Omental fat pad (tissue), 4 donors: Measurements from ENCODE around the gene IKZF1. TPM values are rescaled to one million over a fixed set of nuclear protein-coding genes. Genes with fewer than 3 reads are reported as not detected.

ENCODE experiments used
- ATAC-seq: fragments of 150-250 bp; one replicate; pipeline ENCODE4 v1.9.1; 2016; ENCODE audit warnings: mild to moderate bottlenecking, moderate library complexity; ENCODE audit not compliant: low FRiP score
- DNase-seq: peaks from one replicate; pipeline ENCODE4 v3.0.0-alpha.2; 2019; ENCODE audit warnings: low spot score
- total RNA-seq, 4 donors: library from RNA; depleted of rRNA; stranded (reverse); fragments of >200 nt; gene quantifications; one replicate each; pipeline ENCODE4 v1.1.0, GENCODE V29; 2016
- TF ChIP-seq, protein P1 (sequence below), 3 donors: fragments of 450-650 bp; IDR thresholded peaks; one replicate each; pipeline ENCODE4 v1.5.1; 2016 to 2017; ENCODE audit warnings: antibody characterized with exemption in 3 of 3, mild to moderate bottlenecking in 3 of 3, moderate library complexity in 2 of 3

Gene IKZF1
- total RNA-seq, 4 donors from 2014 or later, result 14.6 to 34.5 (median 21.7) TPM

- ATAC-seq (no peak), DNase-seq (no peak)
- TF ChIP-seq, protein P1, sequence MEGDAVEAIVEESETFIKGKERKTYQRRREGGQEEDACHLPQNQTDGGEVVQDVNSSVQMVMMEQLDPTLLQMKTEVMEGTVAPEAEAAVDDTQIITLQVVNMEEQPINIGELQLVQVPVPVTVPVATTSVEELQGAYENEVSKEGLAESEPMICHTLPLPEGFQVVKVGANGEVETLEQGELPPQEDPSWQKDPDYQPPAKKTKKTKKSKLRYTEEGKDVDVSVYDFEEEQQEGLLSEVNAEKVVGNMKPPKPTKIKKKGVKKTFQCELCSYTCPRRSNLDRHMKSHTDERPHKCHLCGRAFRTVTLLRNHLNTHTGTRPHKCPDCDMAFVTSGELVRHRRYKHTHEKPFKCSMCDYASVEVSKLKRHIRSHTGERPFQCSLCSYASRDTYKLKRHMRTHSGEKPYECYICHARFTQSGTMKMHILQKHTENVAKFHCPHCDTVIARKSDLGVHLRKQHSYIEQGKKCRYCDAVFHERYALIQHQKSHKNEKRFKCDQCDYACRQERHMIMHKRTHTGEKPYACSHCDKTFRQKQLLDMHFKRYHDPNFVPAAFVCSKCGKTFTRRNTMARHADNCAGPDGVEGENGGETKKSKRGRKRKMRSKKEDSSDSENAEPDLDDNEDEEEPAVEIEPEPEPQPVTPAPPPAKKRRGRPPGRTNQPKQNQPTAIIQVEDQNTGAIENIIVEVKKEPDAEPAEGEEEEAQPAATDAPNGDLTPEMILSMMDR (IDR thresholded peaks at IDR 0.05), result no peak
Measured at GRCh38 chr7:50359258-50359994, 54.9 kb downstream of the IKZF1 start.

DNA sequence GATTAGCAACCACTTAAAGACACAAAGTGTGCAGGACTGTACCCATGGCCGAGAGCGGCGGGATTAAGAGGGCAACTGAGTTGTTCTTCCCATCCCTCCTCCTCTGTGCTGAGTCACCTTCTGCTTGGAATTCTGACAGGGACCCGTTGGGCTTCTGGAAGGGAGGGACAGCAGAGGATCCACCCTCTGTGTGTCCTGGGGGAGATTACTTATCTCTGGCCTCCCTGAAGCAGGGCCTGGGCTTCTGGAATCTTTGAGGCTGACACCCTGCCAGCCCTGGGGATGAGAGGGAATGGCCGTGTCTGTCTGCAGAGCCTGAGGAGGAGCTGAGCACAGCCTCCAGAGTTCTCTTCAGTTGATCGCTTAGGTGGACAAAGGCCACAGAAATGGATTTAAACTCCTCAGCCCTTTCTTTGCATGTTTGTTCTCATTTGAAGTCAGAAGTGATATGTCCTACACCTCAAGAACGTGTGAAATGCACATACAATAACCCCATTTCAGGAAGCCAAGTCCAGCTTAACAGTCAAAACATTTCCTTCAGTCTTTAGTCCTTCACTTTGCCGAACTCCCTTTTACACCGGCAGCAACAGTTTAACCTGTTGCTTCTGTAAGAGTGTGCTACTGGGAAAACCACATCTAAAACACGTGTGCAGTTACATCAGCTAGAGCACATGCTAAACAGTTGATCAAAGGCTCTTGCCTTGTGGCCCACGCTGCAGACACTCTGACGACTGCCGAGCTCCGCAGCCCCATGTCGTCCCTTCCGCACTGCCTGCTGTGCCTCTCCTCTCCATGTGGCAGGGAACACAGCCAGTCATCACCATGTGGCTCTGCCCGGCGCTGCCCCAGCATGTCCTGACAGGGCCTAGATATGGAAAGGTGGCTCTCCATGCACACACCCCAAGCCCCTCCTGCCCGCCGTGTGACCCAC lies 55.7 kb downstream of the IKZF1 start:
- ATAC-seq (no peak), DNase-seq (no peak)
- TF ChIP-seq, protein P1 (IDR thresholded peaks at IDR 0.05), result no peak

DNA sequence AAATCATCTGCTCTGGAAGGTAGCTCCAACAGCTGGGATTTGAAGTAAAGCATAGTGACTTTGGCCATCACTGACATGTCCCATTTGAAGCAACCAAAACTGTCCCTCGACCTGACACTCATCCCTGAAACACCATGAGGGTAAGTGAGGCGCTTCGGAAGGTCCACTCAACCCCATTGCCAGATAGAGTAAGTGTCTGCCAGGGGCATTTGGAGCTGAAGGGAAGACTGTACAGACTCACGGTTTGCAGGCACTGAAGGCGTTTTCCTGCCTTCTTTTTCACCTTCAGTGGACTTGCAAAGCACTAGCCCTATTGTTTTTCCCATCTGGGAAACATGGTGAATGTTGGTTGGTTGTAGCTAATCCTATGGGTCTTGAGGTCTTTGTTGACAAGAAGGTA lies 57.6 kb downstream of the IKZF1 start:
- TF ChIP-seq, protein P1 (IDR thresholded peaks at IDR 0.05), result no peak
- ATAC-seq (no peak), DNase-seq (no peak)

DNA sequence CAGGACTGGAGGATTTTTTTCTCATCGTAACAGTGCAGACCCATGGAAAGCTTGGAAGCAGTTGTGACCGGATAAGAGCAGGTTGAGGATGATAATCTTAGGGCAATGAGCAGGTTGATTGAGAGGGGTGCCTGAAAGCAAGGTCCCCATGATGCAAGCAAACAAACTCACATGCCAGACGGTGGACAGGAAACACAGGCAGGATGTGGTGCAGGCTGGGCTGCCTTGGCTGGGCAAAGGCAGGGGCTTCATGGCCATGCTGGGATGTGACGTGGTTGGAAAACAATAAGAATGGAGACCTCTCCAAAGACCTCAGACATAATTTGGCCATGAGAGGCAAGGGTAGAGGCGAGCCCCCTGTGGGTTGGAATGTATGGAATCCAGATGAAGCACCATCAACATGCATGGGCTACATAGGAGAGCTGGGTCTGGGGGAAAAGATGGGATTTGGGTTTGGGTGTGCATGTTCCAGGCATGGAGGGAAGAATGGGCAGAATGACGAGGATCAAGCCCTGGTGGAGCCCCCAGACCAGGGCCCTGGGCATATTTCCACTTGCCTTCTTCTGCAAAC lies 58.3 kb downstream of the IKZF1 start:
- TF ChIP-seq, protein P1 (IDR thresholded peaks at IDR 0.05), result no peak
- ATAC-seq, result no peak
- DNase-seq, result no peak

GRCh38 chr7:50363327-50364060 lies 59.0 kb downstream of the IKZF1 start:
- DNase-seq (no peak), ATAC-seq (no peak)
- TF ChIP-seq, protein P1 (IDR thresholded peaks at IDR 0.05), result no peak

DNA sequence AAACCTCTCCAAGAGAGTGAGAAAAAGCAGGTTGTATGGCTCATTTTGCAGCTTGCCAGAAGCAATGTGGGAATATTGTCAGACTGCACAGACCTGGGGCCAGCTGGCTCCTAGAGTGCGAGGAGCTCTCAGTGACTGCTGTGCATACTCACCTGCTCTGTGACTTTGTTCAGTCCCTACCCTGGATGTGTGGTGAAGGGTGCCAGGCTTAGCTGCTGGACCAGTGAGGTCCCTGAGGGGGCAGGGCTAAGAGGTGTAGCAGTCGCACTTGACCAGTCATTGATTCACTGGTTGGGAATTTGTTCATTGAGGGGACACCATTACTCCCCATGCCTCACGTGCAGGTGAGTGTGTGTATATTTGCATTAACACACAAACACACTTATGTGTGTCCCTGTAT lies 60.1 kb downstream of the IKZF1 start:
- DNase-seq, result no peak
- TF ChIP-seq, protein P1 (IDR thresholded peaks at IDR 0.05), result no peak
- ATAC-seq, result no peak
